GM12864 (cell line): ENCODE measurements around the gene C14orf180.

ENCODE experiments used
- DNase-seq: peaks from one replicate; pipeline ENCODE4 v3.0.0-alpha.2; 2011; ENCODE audit warnings: low read depth
- H3K4me3 ChIP-seq: 2 replicates; pipeline ENCODE4 v1.5.1; 2011; ENCODE audit warnings: mild to moderate bottlenecking, low read depth, low read length, control low read depth
- TF ChIP-seq, protein P1 (sequence below): IDR thresholded peaks from 2 replicates; pipeline ENCODE4 v1.5.1; 2011; ENCODE audit warnings: low read depth, mild to moderate bottlenecking, moderate library complexity, low read length, control low read depth, inconsistent platforms; ENCODE audit errors: missing control alignments

Gene C14orf180

DNA sequence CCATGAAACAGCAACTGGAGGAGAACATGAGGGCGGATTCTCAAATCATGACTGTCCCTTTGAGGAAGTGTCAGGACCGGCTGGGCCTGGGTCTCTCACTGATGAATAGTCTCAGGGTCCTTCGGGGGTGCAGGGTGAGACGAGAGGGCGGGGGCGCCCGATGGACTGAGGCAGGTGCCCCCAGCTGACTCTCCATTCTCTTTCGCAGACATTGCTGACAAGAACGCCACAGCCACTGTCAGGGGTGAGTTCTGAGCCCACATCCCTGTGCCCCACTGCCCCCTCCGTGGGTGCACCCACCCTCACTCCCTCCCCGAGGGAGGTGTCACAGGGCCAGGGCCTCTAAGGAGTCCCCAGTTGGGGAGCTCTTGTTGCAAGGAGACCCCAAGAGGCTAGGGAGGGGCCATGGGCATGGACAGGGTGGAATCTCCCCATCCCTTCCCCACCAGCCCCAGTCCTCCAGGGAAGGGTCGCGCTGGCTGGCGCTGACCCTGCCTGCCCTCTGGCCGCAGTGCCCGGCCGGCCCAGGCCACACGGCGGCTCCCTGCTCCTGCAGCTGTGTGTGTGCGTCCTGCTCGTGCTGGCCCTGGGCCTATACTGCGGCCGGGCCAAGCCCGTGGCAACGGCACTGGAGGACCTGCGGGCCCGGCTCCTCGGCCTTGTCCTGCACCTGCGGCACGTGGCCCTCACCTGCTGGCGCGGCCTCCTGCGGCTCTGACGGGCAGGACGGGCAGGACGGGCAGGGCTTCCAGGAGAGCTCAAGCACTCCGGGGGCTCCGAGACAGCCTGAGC, 8.7 kb downstream of the C14orf180 start:
- no peak overlapping the region for H3K4me3 ChIP-seq
- TF ChIP-seq, protein P1, sequence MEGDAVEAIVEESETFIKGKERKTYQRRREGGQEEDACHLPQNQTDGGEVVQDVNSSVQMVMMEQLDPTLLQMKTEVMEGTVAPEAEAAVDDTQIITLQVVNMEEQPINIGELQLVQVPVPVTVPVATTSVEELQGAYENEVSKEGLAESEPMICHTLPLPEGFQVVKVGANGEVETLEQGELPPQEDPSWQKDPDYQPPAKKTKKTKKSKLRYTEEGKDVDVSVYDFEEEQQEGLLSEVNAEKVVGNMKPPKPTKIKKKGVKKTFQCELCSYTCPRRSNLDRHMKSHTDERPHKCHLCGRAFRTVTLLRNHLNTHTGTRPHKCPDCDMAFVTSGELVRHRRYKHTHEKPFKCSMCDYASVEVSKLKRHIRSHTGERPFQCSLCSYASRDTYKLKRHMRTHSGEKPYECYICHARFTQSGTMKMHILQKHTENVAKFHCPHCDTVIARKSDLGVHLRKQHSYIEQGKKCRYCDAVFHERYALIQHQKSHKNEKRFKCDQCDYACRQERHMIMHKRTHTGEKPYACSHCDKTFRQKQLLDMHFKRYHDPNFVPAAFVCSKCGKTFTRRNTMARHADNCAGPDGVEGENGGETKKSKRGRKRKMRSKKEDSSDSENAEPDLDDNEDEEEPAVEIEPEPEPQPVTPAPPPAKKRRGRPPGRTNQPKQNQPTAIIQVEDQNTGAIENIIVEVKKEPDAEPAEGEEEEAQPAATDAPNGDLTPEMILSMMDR = no peak
- DNase-seq = no peak

GRCh38 chr14:104589338-104590195, 10.0 kb downstream of the C14orf180 start:
- TF ChIP-seq, protein P1 = no peak
- no peak overlapping the region for H3K4me3 ChIP-seq
- DNase-seq = no peak

- no peak for DNase-seq
- TF ChIP-seq, protein P1 = no peak
Measured at GRCh38 chr14:104590240-104590965, 10.8 kb downstream of the C14orf180 start.

DNA sequence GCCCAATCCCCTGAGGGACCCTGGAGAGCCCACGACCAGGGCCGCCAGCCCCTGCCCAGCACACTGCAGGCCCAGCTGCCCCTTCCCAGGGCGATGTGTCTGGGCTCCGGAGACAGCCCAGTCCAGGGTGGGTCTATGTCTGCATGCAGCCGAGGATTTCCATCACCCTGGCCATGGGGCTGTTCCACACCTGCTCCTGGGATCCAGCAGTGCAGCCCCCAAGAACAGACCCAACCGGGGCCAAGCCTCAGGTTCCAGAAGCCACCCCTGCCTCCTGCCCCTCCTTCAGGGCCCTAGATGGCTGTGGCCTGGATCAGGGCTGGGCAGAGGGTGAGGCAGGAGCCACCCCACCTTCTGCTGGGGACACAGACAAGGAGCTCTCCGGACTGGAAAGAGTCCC, 11.5 kb downstream of the C14orf180 start:
- TF ChIP-seq, protein P1 = no peak
- DNase-seq = no peak
- H3K4me3 ChIP-seq = no peak overlapping the region

More at GRCh38 chr14:104590240-104590965, 10.8 kb downstream of the C14orf180 start:
- no peak overlapping the region for H3K4me3 ChIP-seq

DNA sequence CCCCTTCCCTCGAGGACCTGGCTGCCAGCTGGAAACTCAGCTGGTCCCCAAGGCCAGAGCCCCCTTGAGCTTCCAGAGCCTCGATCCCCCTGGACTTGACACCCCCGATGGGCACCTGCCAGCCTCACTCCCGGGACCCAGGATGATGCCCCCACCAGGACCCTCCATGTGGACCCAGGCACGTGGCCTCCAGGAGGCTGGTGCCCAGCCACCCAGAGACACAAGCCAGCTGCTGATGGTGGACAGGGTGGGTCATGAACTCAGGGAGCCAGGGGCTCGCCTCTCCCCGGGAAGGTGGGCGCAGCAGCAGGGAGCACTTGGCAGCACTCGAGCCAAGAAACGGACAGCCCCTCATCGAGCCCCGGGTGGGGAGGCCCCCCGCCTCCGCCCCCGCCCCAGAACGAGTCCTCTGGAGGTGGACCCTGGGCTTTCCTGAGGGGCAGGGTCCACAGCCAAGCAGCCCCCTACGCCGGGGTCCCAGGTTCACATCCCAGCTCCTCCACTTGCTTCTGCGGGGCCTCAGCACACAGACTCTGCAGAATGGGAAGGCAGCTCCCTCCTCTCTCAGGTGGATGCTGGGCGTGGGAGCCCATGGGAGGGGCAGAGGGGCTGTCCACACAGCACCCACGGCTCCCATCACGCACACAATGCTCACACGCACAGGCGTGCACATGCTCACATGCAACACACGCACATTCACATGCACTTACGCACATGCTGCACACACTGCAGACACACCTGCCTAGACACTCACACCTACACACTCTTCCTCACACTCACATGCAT, 12.1 kb downstream of the C14orf180 start:
- H3K4me3 ChIP-seq = no peak overlapping the region
- DNase-seq = no peak
- TF ChIP-seq, protein P1 = no peak

GRCh38 chr14:104592292-104592672, 12.7 kb downstream of the C14orf180 start:
- no peak overlapping the region for H3K4me3 ChIP-seq
- DNase-seq = no peak
- TF ChIP-seq, protein P1 = no peak
